HG03025 (cell line): ENCODE measurements around the gene KRTAP19-3.
"Not testable (repeated sequence)": the region's sequence is repeated elsewhere in the genome, so short reads cannot be mapped to it uniquely, and the experiment has no call there.

Source experiments
- ATAC-seq: cut with Tn5 transposase; IDR thresholded peaks from one replicate; pipeline ENCODE4 v1.9.1; 2021; ENCODE audit warnings: mild to moderate bottlenecking, moderate library complexity; ENCODE audit not compliant: unreplicated experiment, low FRiP score

KRTAP19-3 gene

GRCh38 chr21:30491963-30492428 lies at the start of gene KRTAP19-3:
Gene KRTAP19-3 (minus strand): TSS chr21:30492013. CDS start chr21:30491957, 56 bp downstream.
- no peak for ATAC-seq

GRCh38 chr21:30518876-30519275 lies 27.1 kb upstream of the KRTAP19-3 start:
- ATAC-seq, result no peak

GRCh38 chr21:30515681-30516080 lies 23.9 kb upstream of the KRTAP19-3 start:
- ATAC-seq, result no peak

GRCh38 chr21:30505621-30506205 lies 13.9 kb upstream of the KRTAP19-3 start:
- not testable (repeated sequence) for ATAC-seq

- ATAC-seq, result no peak
These were observed 10.2 kb upstream of the KRTAP19-3 start, which contains the start of gene KRTAP19-5 for GRCh38 chr21:30502041-30502440. Gene KRTAP19-5 (minus strand): TSS chr21:30502141. CDS start chr21:30502090, 51 bp downstream.

- no peak for ATAC-seq
These were observed 5.3 kb upstream of the KRTAP19-3 start, which contains the start of gene KRTAP19-4 for GRCh38 chr21:30497065-30497464. Gene KRTAP19-4 (minus strand): TSS chr21:30497165. CDS start chr21:30497110, 55 bp downstream.

- no peak for ATAC-seq
These were observed 4.5 kb downstream of the KRTAP19-3 start, which contains the start of gene KRTAP19-2 for GRCh38 chr21:30487336-30487735. Gene KRTAP19-2 (minus strand): TSS chr21:30487436. CDS start chr21:30487348, 88 bp downstream.

- no peak for ATAC-seq
These were observed 5.6 kb downstream of the KRTAP19-3 start for GRCh38 chr21:30486180-30486579.

GRCh38 chr21:30482130-30482529 lies 9.7 kb downstream of the KRTAP19-3 start:
- ATAC-seq, result no peak

- no peak for ATAC-seq
These were observed 11.7 kb downstream of the KRTAP19-3 start, which contains the start of gene KRTAP19-1 for GRCh38 chr21:30480145-30480544. Gene KRTAP19-1 (minus strand): TSS chr21:30480367. CDS start chr21:30480317, 50 bp downstream.

- no peak for ATAC-seq
These were observed 12.6 kb downstream of the KRTAP19-3 start for GRCh38 chr21:30479259-30479658.

- ATAC-seq, result no peak
These were observed 13.8 kb downstream of the KRTAP19-3 start for GRCh38 chr21:30478004-30478403.

- ATAC-seq, result no peak
These were observed 22.7 kb downstream of the KRTAP19-3 start for GRCh38 chr21:30468900-30469714.

- no peak for ATAC-seq
These were observed 28.1 kb downstream of the KRTAP19-3 start for GRCh38 chr21:30463713-30464112.

GRCh38 chr21:30448514-30448913 lies 43.3 kb downstream of the KRTAP19-3 start:
- no peak for ATAC-seq

GRCh38 chr21:30447056-30447455 lies 44.8 kb downstream of the KRTAP19-3 start:
- no peak for ATAC-seq

- ATAC-seq, result no peak
These were observed 47.6 kb downstream of the KRTAP19-3 start for GRCh38 chr21:30444204-30444603.

GRCh38 chr21:30443226-30443625 lies 48.6 kb downstream of the KRTAP19-3 start:
- ATAC-seq, result no peak
